ENCODE data around the gene PNRC2. TPM values are rescaled to one million over a fixed set of nuclear protein-coding genes. Genes with fewer than 3 reads are reported as not detected.
"Not testable (repeated sequence)": the region's sequence is repeated elsewhere in the genome, so short reads cannot be mapped to it uniquely, and the experiment has no call there.

Gene PNRC2
- polyA plus RNA-seq, 3 donors: 71.7 to 89.7 (median 71.7) TPM

- no peaks in the 10 kb centered on the region for H4K20me1 ChIP-seq (ENCODE audit: insufficient read depth, low read length)
- TF ChIP-seq CTCF (IDR thresholded peaks at IDR 0.05): no peak
- peaks cover 5 to 7% of the 10 kb centered on the region in 2 donors for H3K36me3 ChIP-seq (replicated peaks in 1 of 2; ENCODE audit: control insufficient read depth in 1 of 2, insufficient read depth in 2 of 2, low read length in 2 of 2)
- H3K4me3 Mint-ChIP-seq: no peak overlapping the region
- no peak overlapping the region for H2AFZ ChIP-seq (ENCODE audit: insufficient read depth, low read depth, low read length, poor library complexity, severe bottlenecking)
- peaks cover 0 to 2% (median 0%) of the 10 kb centered on the region in 7 donors for H3K9me3 Mint-ChIP-seq
- intact Hi-C loops (cut with micrococcal nuclease): loop anchor here in 1 of 2 donors (5.0 kb wide), 1 partner anchor 40 kb away; no protein-coding TSS in a partner anchor
- H3K4me1 Mint-ChIP-seq: peaks cover 49% of the 10 kb centered on the region
- H3K27ac ChIP-seq (ENCODE audit: low read depth in 1 of 2, low read length in 2 of 2): no peak overlapping the region
- no peak overlapping the region for H3K9ac ChIP-seq (ENCODE audit: insufficient read depth, low read length, poor library complexity, severe bottlenecking)
- H3K4me1 ChIP-seq (ENCODE audit: control insufficient read depth in 1 of 2, insufficient read depth in 2 of 2, low read length in 2 of 2): peaks cover 38 to 52% of the 10 kb centered on the region in 2 donors
- no peak overlapping the region for H3K4me3 ChIP-seq (replicated peaks in 1 of 3; ENCODE audit: low read depth in 2 of 3, low read length in 3 of 3)
- no peaks in the 10 kb centered on the region for H3K27me3 Mint-ChIP-seq (ENCODE audit: low read depth in 3 of 3)
- H3K79me2 ChIP-seq (ENCODE audit: insufficient read depth, low read length): peaks cover 25% of the 10 kb centered on the region
- H3K9me3 ChIP-seq (replicated peaks in 1 of 2; ENCODE audit: control insufficient read depth in 1 of 2, insufficient read depth in 1 of 2, low read length in 2 of 2): no peaks in the 10 kb centered on the region
- WGBS (ENCODE audit: insufficient coverage): 95% methylated on average over 4 of the region's 7 CpGs
- H3K27ac Mint-ChIP-seq: peak overlapping the region in 2 of 7 donors; percentile 13 to 38
- H3K36me3 Mint-ChIP-seq: peaks cover 8 to 10% of the 10 kb centered on the region in 2 donors
- no peak overlapping the region for H3K4me2 ChIP-seq (replicated peaks; ENCODE audit: extremely low read depth, low read length, poor library complexity, severe bottlenecking)
- DNase-seq: no peak
- H3K27me3 ChIP-seq (ENCODE audit: control insufficient read depth in 2 of 2, insufficient read depth in 2 of 2, low read length in 2 of 2): no peaks in the 10 kb centered on the region
These were observed 2.5 kb upstream of the PNRC2 start for GRCh38 chr1:23957096-23957495.

GRCh38 chr1:23958040-23958809 is 1.4 kb upstream of the PNRC2 start:
- Histone ChIP-seq H3K9ac (ENCODE audit: insufficient read depth, low read length, poor library complexity, severe bottlenecking) (peak overlapping the region; percentile 100), H2AFZ (ENCODE audit: insufficient read depth, low read depth, low read length, poor library complexity, severe bottlenecking) (peak overlapping the region; percentile 88), H3K4me3 (replicated peaks in 1 of 3; ENCODE audit: low read depth in 2 of 3, low read length in 3 of 3) (peak overlapping the region; percentile 86 to 99 (median 91)), H3K4me2 (replicated peaks; ENCODE audit: extremely low read depth, low read length, poor library complexity, severe bottlenecking) (peak overlapping the region; percentile 98), H3K79me2 (ENCODE audit: insufficient read depth, low read length) (peaks cover 28% of the 10 kb centered on the region), H3K27ac (ENCODE audit: low read depth in 1 of 2, low read length in 2 of 2) (peak overlapping the region; percentile 96 to 100), H3K4me1 (ENCODE audit: control insufficient read depth in 1 of 2, insufficient read depth in 2 of 2, low read length in 2 of 2) (peaks cover 38 to 52% of the 10 kb centered on the region in 2 donors), H3K36me3 (replicated peaks in 1 of 2; ENCODE audit: control insufficient read depth in 1 of 2, insufficient read depth in 2 of 2, low read length in 2 of 2) (peaks cover 7 to 16% of the 10 kb centered on the region in 2 donors)
- not testable (repeated sequence) for H3K27me3 Mint-ChIP-seq (ENCODE audit: low read depth in 3 of 3); H3K9me3 ChIP-seq (replicated peaks in 1 of 2; ENCODE audit: control insufficient read depth in 1 of 2, insufficient read depth in 1 of 2, low read length in 2 of 2); H3K27me3 ChIP-seq (ENCODE audit: control insufficient read depth in 2 of 2, insufficient read depth in 2 of 2, low read length in 2 of 2); H4K20me1 ChIP-seq (ENCODE audit: insufficient read depth, low read length); H3K9me3 Mint-ChIP-seq
- 0% methylated on average over 4 of the region's 19 CpGs for WGBS (ENCODE audit: insufficient coverage)
- Mint-ChIP-seq H3K4me1 (peaks cover 49% of the 10 kb centered on the region), H3K27ac (peak overlapping the region; percentile 99 to 100 (median 99)), H3K4me3 (peak overlapping the region; percentile 83 to 99), H3K36me3 (peaks cover 11 to 14% of the 10 kb centered on the region in 2 donors)
- DNase-seq: peak in 2 of 3 donors; percentile 20 to 41
- intact Hi-C loops (cut with micrococcal nuclease): loop anchor here in 1 of 2 donors (5.0 kb wide), 1 partner anchor 41 kb away; no protein-coding TSS in a partner anchor

All from CD14-positive monocyte (primary cell).